HUES64 (cell line): ENCODE results near the gene DPF3.

ENCODE experiments used
- H3K27ac ChIP-seq: 2 replicates; pipeline ENCODE4 v1.7.0; 2013; ENCODE audit warnings: low read depth, low read length, inconsistent platforms
- H3K27me3 ChIP-seq: 2 replicates; pipeline ENCODE4 v1.6.1; 2013; ENCODE audit warnings: mild to moderate bottlenecking, low read length; ENCODE audit not compliant: insufficient read depth
- H3K36me3 ChIP-seq: 2 replicates; pipeline ENCODE4 v1.6.1; 2013; ENCODE audit warnings: mild to moderate bottlenecking, low read length; ENCODE audit not compliant: insufficient read depth
- H3K4me1 ChIP-seq: 2 replicates; pipeline ENCODE4 v1.6.1; 2013; ENCODE audit warnings: mild to moderate bottlenecking, low read length, moderate library complexity; ENCODE audit not compliant: insufficient read depth
- H3K4me3 ChIP-seq: 2 replicates; pipeline ENCODE4 v1.5.1; 2013; ENCODE audit warnings: mild to moderate bottlenecking, low read length, moderate library complexity
- H3K9ac ChIP-seq: 2 replicates; pipeline ENCODE4 v1.6.1; 2013; ENCODE audit warnings: mild to moderate bottlenecking, low read depth, low read length
- H3K9me3 ChIP-seq: 2 replicates; pipeline ENCODE4 v1.6.1; 2013; ENCODE audit warnings: low read depth, low read length; ENCODE audit not compliant: insufficient read depth
- WGBS: fragments of 150-250, 120-280 bp; methylation state at CpG from one replicate; pipeline ENCODE4 v1.1.7; 2013; ENCODE audit warnings: missing lambda C conversion rate; 5-methylcytosine and 5-hydroxymethylcytosine counted together

DPF3 gene

GRCh38 chr14:72812292-72812851 lies 81.5 kb downstream of the DPF3 start:
- Histone ChIP-seq H3K36me3 (no peaks in the 10 kb centered on the region), H3K27me3 (no peaks in the 10 kb centered on the region), H3K27ac (no peak overlapping the region), H3K4me3 (no peak overlapping the region), H3K9me3 (no peaks in the 10 kb centered on the region), H3K9ac (no peak overlapping the region; the same call in 1 of the 2 replicates), H3K4me1 (no peaks in the 10 kb centered on the region)
- 84% methylated on average over 17 of the region's 17 CpGs for WGBS

GRCh38 chr14:72810201-72810600 lies 83.7 kb downstream of the DPF3 start:
- no peaks in the 10 kb centered on the region for H3K36me3 ChIP-seq
- peaks cover 17% of the 10 kb centered on the region for H3K27me3 ChIP-seq
- 94% methylated on average over 8 of the region's 8 CpGs for WGBS

GRCh38 chr14:72809063-72809462 lies 84.8 kb downstream of the DPF3 start:
- peaks cover 17% of the 10 kb centered on the region for H3K27me3 ChIP-seq
- WGBS: 81% methylated on average over 6 of the region's 6 CpGs
- H3K4me1 ChIP-seq: peaks cover 11% of the 10 kb centered on the region
- H3K9ac ChIP-seq: no peak overlapping the region
- H3K9me3 ChIP-seq: no peaks in the 10 kb centered on the region
- H3K36me3 ChIP-seq: no peaks in the 10 kb centered on the region
- H3K27ac ChIP-seq: no peak overlapping the region
- no peak overlapping the region for H3K4me3 ChIP-seq

More at GRCh38 chr14:72810201-72810600, 83.7 kb downstream of the DPF3 start:
- no peak overlapping the region for H3K4me3 ChIP-seq
- no peak overlapping the region for H3K9ac ChIP-seq
- no peak overlapping the region for H3K27ac ChIP-seq
- no peaks in the 10 kb centered on the region for H3K9me3 ChIP-seq
- peaks cover 3% of the 10 kb centered on the region; the same call in 1 of the 2 replicates for H3K4me1 ChIP-seq

GRCh38 chr14:72808564-72808963 lies 85.3 kb downstream of the DPF3 start:
- H3K9me3 ChIP-seq: no peaks in the 10 kb centered on the region
- 93% methylated on average over 4 of the region's 4 CpGs for WGBS
- peaks cover 16% of the 10 kb centered on the region for H3K4me1 ChIP-seq
- no peak overlapping the region for H3K9ac ChIP-seq
- no peak overlapping the region for H3K27ac ChIP-seq
- H3K27me3 ChIP-seq: peaks cover 22% of the 10 kb centered on the region
- H3K4me3 ChIP-seq: no peak overlapping the region
- no peaks in the 10 kb centered on the region for H3K36me3 ChIP-seq

GRCh38 chr14:72802588-72802946 lies 91.3 kb downstream of the DPF3 start:
- no peaks in the 10 kb centered on the region for H3K36me3 ChIP-seq
- WGBS: 92% methylated on average over 3 of the region's 3 CpGs
- peaks cover 42% of the 10 kb centered on the region for H3K27me3 ChIP-seq
- peaks cover 18% of the 10 kb centered on the region for H3K4me1 ChIP-seq
- H3K9ac ChIP-seq: no peak overlapping the region
- no peak overlapping the region for H3K4me3 ChIP-seq
- H3K9me3 ChIP-seq: no peaks in the 10 kb centered on the region
- no peak overlapping the region for H3K27ac ChIP-seq

GRCh38 chr14:72801836-72802587 lies 91.9 kb downstream of the DPF3 start:
- no peaks in the 10 kb centered on the region for H3K36me3 ChIP-seq
- peaks cover 23% of the 10 kb centered on the region for H3K4me1 ChIP-seq
- no peak overlapping the region for H3K4me3 ChIP-seq
- 92% methylated on average over 5 of the region's 5 CpGs for WGBS
- no peaks in the 10 kb centered on the region for H3K9me3 ChIP-seq
- peaks cover 39% of the 10 kb centered on the region for H3K27me3 ChIP-seq
- no peak overlapping the region for H3K27ac ChIP-seq
- H3K9ac ChIP-seq: no peak overlapping the region

- no peak overlapping the region for H3K9ac ChIP-seq
- no peak overlapping the region for H3K27ac ChIP-seq
These were observed 92.5 kb downstream of the DPF3 start for GRCh38 chr14:72801381-72801812.

GRCh38 chr14:72800848-72801370 lies 93.0 kb downstream of the DPF3 start:
- Histone ChIP-seq H3K36me3 (no peaks in the 10 kb centered on the region), H3K27me3 (peaks cover 28% of the 10 kb centered on the region), H3K27ac (no peak overlapping the region), H3K9ac (no peak overlapping the region), H3K4me3 (no peak overlapping the region), H3K9me3 (no peaks in the 10 kb centered on the region), H3K4me1 (peaks cover 25% of the 10 kb centered on the region)
- WGBS: 94% methylated on average over 4 of the region's 4 CpGs

More at GRCh38 chr14:72801381-72801812, 92.5 kb downstream of the DPF3 start:
- Histone ChIP-seq H3K4me1 (peaks cover 27% of the 10 kb centered on the region), H3K27me3 (peaks cover 33% of the 10 kb centered on the region), H3K9me3 (no peaks in the 10 kb centered on the region), H3K36me3 (no peaks in the 10 kb centered on the region), H3K4me3 (no peak overlapping the region)
- WGBS: 93% methylated on average over 4 of the region's 4 CpGs

GRCh38 chr14:72800296-72800695 lies 93.6 kb downstream of the DPF3 start:
- 89% methylated on average over 2 of the region's 2 CpGs for WGBS
- peaks cover 25% of the 10 kb centered on the region for H3K4me1 ChIP-seq

GRCh38 chr14:72796935-72797334 lies 97.0 kb downstream of the DPF3 start:
- peak overlapping the region; percentile 4; the same call in 1 of the 2 replicates for H3K27ac ChIP-seq
- no peaks in the 10 kb centered on the region for H3K9me3 ChIP-seq
- H3K9ac ChIP-seq: no peak overlapping the region
- WGBS: 49% methylated on average over 6 of the region's 6 CpGs
- H3K36me3 ChIP-seq: no peaks in the 10 kb centered on the region
- peaks cover 18% of the 10 kb centered on the region; the same call in 1 of the 2 replicates for H3K4me1 ChIP-seq
- peaks cover 4% of the 10 kb centered on the region for H3K27me3 ChIP-seq
- no peak overlapping the region; the same call in 1 of the 2 replicates for H3K4me3 ChIP-seq

More at GRCh38 chr14:72800296-72800695, 93.6 kb downstream of the DPF3 start:
- Histone ChIP-seq H3K4me3 (no peak overlapping the region), H3K36me3 (no peaks in the 10 kb centered on the region), H3K27me3 (peaks cover 25% of the 10 kb centered on the region), H3K9me3 (no peaks in the 10 kb centered on the region), H3K9ac (no peak overlapping the region), H3K27ac (no peak overlapping the region)

GRCh38 chr14:72793156-72793939 lies 100.6 kb downstream of the DPF3 start:
- 94% methylated on average over 6 of the region's 7 CpGs for WGBS
- Histone ChIP-seq H3K27ac (no peak overlapping the region), H3K4me1 (peaks cover 18% of the 10 kb centered on the region; the same call in 1 of the 2 replicates), H3K36me3 (no peaks in the 10 kb centered on the region), H3K9me3 (no peaks in the 10 kb centered on the region), H3K4me3 (no peak overlapping the region), H3K9ac (no peak overlapping the region), H3K27me3 (no peaks in the 10 kb centered on the region)
